Measurements from ENCODE around the gene ME3.

Gene ME3

DNA sequence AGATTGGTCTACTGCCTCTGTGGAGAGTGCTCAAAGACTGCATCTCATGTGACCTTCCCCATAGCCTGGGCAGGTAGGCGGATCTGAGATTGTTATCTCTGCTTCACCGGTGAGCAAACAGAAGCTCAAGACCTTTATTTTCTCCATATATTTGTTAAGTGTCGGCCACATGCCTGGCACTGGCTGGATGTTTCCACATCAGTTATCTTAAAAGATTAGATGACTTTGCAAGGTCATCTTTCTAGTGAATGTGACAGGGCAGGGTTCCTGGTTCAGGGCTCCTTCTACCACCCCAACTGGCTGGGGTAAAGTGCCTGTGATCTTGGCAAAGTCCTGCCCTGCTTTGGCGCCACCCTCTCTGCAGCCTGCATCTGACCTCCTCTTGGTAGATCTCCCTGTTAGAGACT is 172.7 kb downstream of the ME3 start:
- Histone ChIP-seq H4K20me1 (no peaks in the 10 kb centered on the region), H3K27me3 (no peaks in the 10 kb centered on the region), H3K9me3 (no peaks in the 10 kb centered on the region), H3K27ac (no peak overlapping the region), H3K36me3 (no peaks in the 10 kb centered on the region), H3K4me1 (no peaks in the 10 kb centered on the region), H3K4me3 (no peak overlapping the region), H3K4me2 (no peak overlapping the region), H3K9ac (no peak overlapping the region)
- TF ChIP-seq Cebpa-rat (IDR thresholded peaks at IDR 0.05) = no peak

DNA sequence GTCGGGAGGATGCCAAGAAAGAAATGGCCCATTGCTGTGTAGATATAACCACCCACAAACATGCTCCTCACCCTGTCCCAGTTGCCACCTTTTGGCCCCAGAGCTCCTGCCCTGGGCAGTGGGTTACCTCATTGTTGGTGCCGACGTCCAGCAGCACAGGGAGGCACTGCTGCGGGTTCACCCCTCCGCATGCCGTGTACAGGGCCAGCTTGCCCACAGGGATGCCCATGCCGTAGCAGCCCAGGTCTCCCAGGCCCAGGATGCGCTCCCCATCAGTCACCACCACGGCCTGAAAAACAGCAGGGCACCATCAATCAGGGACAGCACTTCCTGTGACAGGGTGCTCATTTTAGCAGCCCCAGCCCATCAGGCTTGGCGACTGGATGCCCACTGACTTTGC is 174.6 kb downstream of the ME3 start:
- Histone ChIP-seq H3K4me2 (no peak overlapping the region), H3K9ac (no peak overlapping the region), H3K9me3 (no peaks in the 10 kb centered on the region), H4K20me1 (no peaks in the 10 kb centered on the region), H3K4me1 (no peaks in the 10 kb centered on the region), H3K36me3 (no peaks in the 10 kb centered on the region), H3K4me3 (no peak overlapping the region), H3K27ac (no peak overlapping the region), H3K27me3 (no peaks in the 10 kb centered on the region)
- TF ChIP-seq Cebpa-rat (IDR thresholded peaks at IDR 0.05) = no peak

DNA sequence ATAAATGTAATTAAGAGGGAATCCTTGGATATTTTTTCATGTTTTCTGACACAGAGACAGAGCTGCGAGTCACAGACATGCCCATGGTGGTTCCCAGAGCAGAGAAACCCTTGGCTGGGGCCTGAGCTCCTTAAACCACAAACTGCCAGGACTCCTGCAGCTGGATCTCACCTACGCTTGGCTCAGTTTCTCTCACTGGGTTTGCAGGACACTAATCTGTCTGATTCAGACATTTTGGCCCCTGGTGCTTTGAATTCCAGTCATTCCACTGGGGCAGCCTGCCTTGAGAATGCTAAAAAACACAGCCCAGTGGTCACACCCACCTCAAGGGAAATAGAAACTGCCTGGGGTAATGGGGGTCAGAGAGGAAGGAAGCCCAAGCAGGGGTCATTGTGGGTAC is 175.1 kb downstream of the ME3 start:
- Histone ChIP-seq H3K27ac (no peak overlapping the region), H4K20me1 (no peaks in the 10 kb centered on the region), H3K36me3 (no peaks in the 10 kb centered on the region), H3K4me2 (no peak overlapping the region), H3K27me3 (no peaks in the 10 kb centered on the region), H3K4me3 (no peak overlapping the region), H3K4me1 (no peaks in the 10 kb centered on the region), H3K9ac (no peak overlapping the region), H3K9me3 (no peaks in the 10 kb centered on the region)
- no peak for TF ChIP-seq Cebpa-rat (IDR thresholded peaks at IDR 0.05)

DNA sequence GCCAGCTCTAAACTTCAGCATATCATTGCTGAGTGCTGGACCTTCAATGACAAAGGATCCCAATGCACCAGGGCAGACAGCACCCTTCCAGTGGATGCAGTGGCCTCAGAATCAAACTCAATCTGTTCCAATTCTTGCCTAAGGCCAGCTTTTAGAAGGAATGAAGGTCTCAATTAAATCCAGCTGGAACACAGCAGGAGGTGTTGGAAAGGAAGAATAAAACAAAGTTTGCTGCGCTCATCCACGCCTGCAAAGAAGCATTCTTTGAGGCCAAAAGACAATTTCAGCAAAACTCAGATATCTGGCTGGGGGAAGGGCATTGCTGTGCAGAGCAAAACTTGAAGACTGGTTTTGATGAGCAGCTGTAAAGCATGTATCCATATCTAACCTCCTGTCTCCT is 177.1 kb downstream of the ME3 start:
- TF ChIP-seq Cebpa-rat (IDR thresholded peaks at IDR 0.05) = no peak
- Histone ChIP-seq H3K27ac (no peak overlapping the region), H3K9me3 (no peaks in the 10 kb centered on the region)

DNA sequence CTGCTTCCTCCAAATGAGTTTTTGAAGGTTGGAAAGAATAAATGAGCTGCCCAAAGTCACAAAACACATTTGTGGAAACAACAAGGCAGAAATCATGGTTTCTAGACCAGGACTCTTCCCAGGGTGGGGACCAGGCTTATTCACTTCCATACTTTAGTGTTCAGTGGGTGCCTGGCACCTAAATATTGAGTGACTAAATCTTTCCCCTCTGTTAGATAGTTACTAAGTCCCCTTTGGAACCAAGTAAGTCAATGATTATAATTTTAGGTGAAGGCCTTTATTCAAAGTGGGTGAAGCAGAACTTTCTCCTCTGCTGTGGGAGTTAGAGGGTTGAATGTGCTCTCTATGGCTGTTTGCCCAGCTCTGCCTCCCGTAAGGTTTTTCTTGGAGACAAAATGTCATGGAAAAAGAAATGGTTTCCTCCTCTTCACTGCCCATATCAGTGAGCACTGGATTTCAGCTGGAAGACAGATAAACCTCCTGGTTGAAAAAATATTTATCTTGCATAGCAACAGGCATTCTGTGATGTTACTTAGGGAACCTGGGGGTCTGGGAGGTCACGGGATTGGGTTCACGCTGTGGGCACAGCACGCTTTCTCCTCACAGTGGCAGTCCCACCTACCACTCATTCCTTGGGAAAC is 179.9 kb downstream of the ME3 start:
- Histone ChIP-seq H3K9ac (no peak overlapping the region), H4K20me1 (no peaks in the 10 kb centered on the region), H3K9me3 (no peaks in the 10 kb centered on the region), H3K27me3 (no peaks in the 10 kb centered on the region), H3K36me3 (no peaks in the 10 kb centered on the region), H3K4me1 (no peaks in the 10 kb centered on the region), H3K4me3 (no peak overlapping the region), H3K27ac (no peak overlapping the region), H3K4me2 (no peak overlapping the region)
- no peak for TF ChIP-seq Cebpa-rat (IDR thresholded peaks at IDR 0.05)

More for the DNA sequence above, 177.1 kb downstream of the ME3 start:
- Histone ChIP-seq H3K4me1 (no peaks in the 10 kb centered on the region), H4K20me1 (no peaks in the 10 kb centered on the region), H3K9ac (no peak overlapping the region), H3K4me3 (no peak overlapping the region), H3K27me3 (no peaks in the 10 kb centered on the region), H3K36me3 (no peaks in the 10 kb centered on the region), H3K4me2 (no peak overlapping the region)

DNA sequence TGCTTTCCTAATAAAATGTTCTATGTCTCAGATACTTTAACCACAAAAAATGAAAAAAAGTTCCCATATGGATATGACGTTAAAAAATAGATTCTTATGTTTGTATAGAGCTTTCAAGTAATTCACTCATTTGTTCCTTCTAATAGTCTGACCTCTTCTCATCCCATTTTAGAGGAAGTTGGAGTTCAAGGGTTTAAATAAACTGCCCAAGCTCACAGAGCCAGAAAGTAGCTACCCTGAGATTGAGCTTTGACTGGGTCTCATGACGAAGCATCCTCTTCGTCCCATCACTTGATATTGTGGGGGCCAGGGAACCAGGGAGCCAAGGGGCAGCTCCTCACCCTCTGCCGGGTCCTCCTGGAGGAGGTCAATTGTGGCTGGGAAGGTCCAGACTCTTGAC is 181.4 kb downstream of the ME3 start:
- no peak overlapping the region for H3K4me3 ChIP-seq
- H3K9ac ChIP-seq = no peak overlapping the region
- no peak overlapping the region for H3K4me2 ChIP-seq
- H3K36me3 ChIP-seq = no peaks in the 10 kb centered on the region
- no peaks in the 10 kb centered on the region for H3K27me3 ChIP-seq
- H3K9me3 ChIP-seq = no peaks in the 10 kb centered on the region
- H3K27ac ChIP-seq = no peak overlapping the region
- H3K4me1 ChIP-seq = no peaks in the 10 kb centered on the region
- TF ChIP-seq Cebpa-rat (IDR thresholded peaks at IDR 0.05) = no peak
- no peaks in the 10 kb centered on the region for H4K20me1 ChIP-seq

DNA sequence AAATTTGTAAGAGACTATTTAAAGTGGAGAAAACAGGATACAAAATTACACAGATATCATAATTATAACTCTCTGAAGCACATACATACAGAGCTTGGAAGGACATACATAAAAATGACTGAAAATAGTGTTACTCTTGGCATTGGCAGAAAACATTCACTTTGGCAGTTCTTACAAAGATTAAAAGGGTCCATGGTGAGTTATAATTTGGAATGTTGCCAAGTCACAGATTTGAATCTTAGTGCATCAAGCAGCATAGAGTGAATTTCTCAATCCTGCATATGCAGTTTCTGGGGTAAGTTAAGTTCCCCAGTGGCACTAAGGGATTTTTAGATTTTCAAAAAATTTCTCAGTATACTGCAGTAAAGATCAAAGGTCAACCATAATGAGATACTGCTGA is 181.8 kb downstream of the ME3 start:
- Histone ChIP-seq H3K4me1 (no peaks in the 10 kb centered on the region), H4K20me1 (no peaks in the 10 kb centered on the region), H3K4me2 (no peak overlapping the region), H3K9ac (no peak overlapping the region), H3K27ac (no peak overlapping the region), H3K27me3 (no peaks in the 10 kb centered on the region), H3K36me3 (no peaks in the 10 kb centered on the region), H3K9me3 (no peaks in the 10 kb centered on the region), H3K4me3 (no peak overlapping the region)
- TF ChIP-seq Cebpa-rat (IDR thresholded peaks at IDR 0.05) = no peak

DNA sequence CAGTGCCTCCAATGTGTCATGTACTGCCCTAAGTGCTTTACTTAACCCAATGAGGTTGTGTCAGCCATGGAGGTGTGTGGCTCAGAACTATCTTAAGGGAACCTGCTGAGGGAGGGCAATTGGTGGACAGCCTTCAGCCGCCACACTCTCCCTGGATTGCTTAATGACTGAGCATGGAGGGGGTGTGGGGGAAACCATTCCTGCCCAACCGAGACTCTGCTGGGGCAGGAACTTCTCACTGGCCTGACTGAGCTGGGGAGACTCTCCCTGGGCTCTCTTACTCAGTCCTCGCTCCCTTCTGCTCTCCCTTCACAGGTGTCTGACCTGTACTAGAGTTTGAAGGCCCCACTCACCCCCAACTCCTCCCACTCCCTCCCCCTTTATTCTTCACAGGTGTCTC is 183.0 kb downstream of the ME3 start:
- Histone ChIP-seq H3K27ac (no peak overlapping the region), H3K4me1 (no peaks in the 10 kb centered on the region), H3K36me3 (no peaks in the 10 kb centered on the region), H3K9ac (no peak overlapping the region), H4K20me1 (no peaks in the 10 kb centered on the region), H3K9me3 (no peaks in the 10 kb centered on the region), H3K4me3 (no peak overlapping the region), H3K4me2 (no peak overlapping the region), H3K27me3 (no peaks in the 10 kb centered on the region)
- TF ChIP-seq Cebpa-rat (IDR thresholded peaks at IDR 0.05) = no peak

DNA sequence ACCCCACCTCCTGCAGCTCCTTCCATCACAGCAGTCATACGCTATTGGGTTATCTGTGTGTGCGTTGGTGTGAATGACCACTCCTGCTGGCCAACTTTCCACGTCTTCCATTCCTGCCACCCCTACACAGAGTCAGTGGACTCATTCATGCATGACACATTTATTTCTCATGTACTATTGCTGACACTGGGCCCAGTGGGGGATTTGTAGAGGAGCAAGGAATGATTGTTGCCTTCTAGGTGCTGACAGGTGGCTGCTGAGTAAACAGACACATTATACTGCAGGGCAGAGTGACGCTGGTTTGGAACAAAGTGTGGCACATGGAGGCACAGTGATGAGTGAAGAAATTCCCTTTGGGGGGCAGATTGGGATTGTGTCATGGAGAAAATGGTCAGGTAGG is 183.9 kb downstream of the ME3 start:
- H3K36me3 ChIP-seq = no peaks in the 10 kb centered on the region
- TF ChIP-seq Cebpa-rat (IDR thresholded peaks at IDR 0.05) = no peak
- no peaks in the 10 kb centered on the region for H4K20me1 ChIP-seq
- H3K4me3 ChIP-seq = no peak overlapping the region
- H3K9ac ChIP-seq = no peak overlapping the region
- no peak overlapping the region for H3K27ac ChIP-seq
- no peaks in the 10 kb centered on the region for H3K9me3 ChIP-seq
- no peaks in the 10 kb centered on the region for H3K4me1 ChIP-seq
- no peaks in the 10 kb centered on the region for H3K27me3 ChIP-seq
- no peak overlapping the region for H3K4me2 ChIP-seq

DNA sequence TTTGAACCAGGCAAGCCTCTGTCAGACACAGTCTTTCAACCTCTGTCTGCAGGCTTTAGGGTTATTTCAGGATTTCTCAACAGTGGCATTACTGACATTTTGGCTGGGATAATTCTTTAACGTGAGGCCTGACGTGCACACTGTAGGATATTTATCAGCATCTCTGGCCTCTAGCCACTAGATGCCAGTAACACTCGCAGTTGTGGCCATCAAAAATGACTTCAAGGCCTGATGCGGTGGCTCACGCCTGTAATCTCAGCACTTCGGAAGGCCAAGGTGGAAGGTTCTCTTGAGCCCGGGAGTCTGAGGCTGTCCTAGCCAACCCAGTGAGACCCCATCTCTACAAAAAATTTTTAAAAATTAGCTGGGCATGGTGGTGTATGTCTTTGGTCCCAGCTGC is 184.7 kb downstream of the ME3 start:
- no peak overlapping the region for H3K4me2 ChIP-seq
- H3K4me1 ChIP-seq = no peaks in the 10 kb centered on the region
- H3K27me3 ChIP-seq = no peaks in the 10 kb centered on the region
- no peaks in the 10 kb centered on the region for H4K20me1 ChIP-seq
- no peak for TF ChIP-seq Cebpa-rat (IDR thresholded peaks at IDR 0.05)
- no peak overlapping the region for H3K9ac ChIP-seq
- H3K4me3 ChIP-seq = no peak overlapping the region
- no peaks in the 10 kb centered on the region for H3K36me3 ChIP-seq
- no peak overlapping the region for H3K27ac ChIP-seq
- H3K9me3 ChIP-seq = no peaks in the 10 kb centered on the region
